ENCODE results near the gene CRY1.

DNA sequence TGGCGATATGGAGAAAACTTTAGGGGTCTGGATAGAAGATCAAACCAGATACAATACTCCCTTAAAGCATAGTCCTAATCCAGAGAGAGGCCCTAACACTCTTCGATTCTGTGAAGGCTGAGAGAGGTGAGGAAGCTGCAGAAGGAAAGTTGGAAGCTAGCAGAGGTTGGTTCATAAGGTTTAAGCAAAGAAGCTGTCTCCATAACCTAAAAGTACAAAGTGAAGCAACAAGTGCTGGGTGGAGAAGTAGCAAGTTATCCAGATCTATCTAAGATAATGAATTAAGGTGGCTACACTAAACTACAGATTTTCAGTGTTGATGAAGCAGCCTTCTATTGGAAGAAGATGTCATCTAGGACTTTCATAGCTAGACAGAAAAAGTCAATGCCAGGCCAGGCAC lies 81.8 kb downstream of the CRY1 start:
- TF ChIP-seq, protein P1, sequence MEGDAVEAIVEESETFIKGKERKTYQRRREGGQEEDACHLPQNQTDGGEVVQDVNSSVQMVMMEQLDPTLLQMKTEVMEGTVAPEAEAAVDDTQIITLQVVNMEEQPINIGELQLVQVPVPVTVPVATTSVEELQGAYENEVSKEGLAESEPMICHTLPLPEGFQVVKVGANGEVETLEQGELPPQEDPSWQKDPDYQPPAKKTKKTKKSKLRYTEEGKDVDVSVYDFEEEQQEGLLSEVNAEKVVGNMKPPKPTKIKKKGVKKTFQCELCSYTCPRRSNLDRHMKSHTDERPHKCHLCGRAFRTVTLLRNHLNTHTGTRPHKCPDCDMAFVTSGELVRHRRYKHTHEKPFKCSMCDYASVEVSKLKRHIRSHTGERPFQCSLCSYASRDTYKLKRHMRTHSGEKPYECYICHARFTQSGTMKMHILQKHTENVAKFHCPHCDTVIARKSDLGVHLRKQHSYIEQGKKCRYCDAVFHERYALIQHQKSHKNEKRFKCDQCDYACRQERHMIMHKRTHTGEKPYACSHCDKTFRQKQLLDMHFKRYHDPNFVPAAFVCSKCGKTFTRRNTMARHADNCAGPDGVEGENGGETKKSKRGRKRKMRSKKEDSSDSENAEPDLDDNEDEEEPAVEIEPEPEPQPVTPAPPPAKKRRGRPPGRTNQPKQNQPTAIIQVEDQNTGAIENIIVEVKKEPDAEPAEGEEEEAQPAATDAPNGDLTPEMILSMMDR (IDR thresholded peaks at IDR 0.05; ENCODE audit: low read depth, low read length) = no peak
- no peak for TF ChIP-seq POLR2A (IDR thresholded peaks at IDR 0.05; ENCODE audit: extremely low read depth, insufficient read length)

All from NB4 (cell line).